OCI-LY1 (cell line): ENCODE results near the gene IFT52.

Experiments
- H2AFZ ChIP-seq: fragments of 200-600 bp; sonication (generic), shearing (Covaris generic); 2 replicates; pipeline ENCODE4 v1.6.0; 2014; ENCODE audit warnings: antibody characterized with exemption, mild to moderate bottlenecking, low read length
- H3F3A ChIP-seq: fragments of 200-600 bp; sonication (generic), shearing (Covaris generic); 2 replicates; pipeline ENCODE4 v1.6.0; 2014; ENCODE audit warnings: mild to moderate bottlenecking, antibody characterized with exemption, low read length, moderate library complexity; ENCODE audit not compliant: insufficient read depth
- H3K27ac ChIP-seq: fragments of 200-600 bp; sonication (generic); 2 replicates; pipeline ENCODE4 v1.5.1; 2014; ENCODE audit warnings: low read length, mixed run types, mild to moderate bottlenecking, low read depth; ENCODE audit not compliant: poor library complexity, severe bottlenecking
- H3K27me3 ChIP-seq: fragments of 200-600 bp; sonication (generic); 2 replicates; pipeline ENCODE4 v1.6.0; 2014; ENCODE audit warnings: antibody characterized with exemption, mild to moderate bottlenecking, low read length, moderate library complexity; ENCODE audit not compliant: insufficient read depth
- H3K36me3 ChIP-seq: fragments of 200-600 bp; sonication (generic); 2 replicates; pipeline ENCODE4 v1.6.1; 2014; ENCODE audit warnings: mild to moderate bottlenecking, antibody characterized with exemption, low read length, moderate library complexity, mixed read lengths; ENCODE audit not compliant: insufficient read depth
- H3K4me1 ChIP-seq: fragments of 200-600 bp; sonication (generic); 2 replicates; pipeline ENCODE4 v1.5.1; 2014; ENCODE audit warnings: mild to moderate bottlenecking, low read length, moderate library complexity; ENCODE audit not compliant: insufficient read depth, severe bottlenecking
- H3K4me2 ChIP-seq: fragments of 200-600 bp; sonication (generic), shearing (Covaris generic); 2 replicates; pipeline ENCODE4 v1.6.1; 2014; ENCODE audit warnings: low read length
- H3K4me3 ChIP-seq: fragments of 200-600 bp; sonication (generic); 2 replicates; pipeline ENCODE4 v1.5.1; 2014; ENCODE audit warnings: low read length, low read depth, mild to moderate bottlenecking, mixed read lengths; ENCODE audit not compliant: poor library complexity, severe bottlenecking
- H3K79me2 ChIP-seq: fragments of 200-600 bp; shearing (Covaris generic); 2 replicates; pipeline ENCODE4 v1.6.1; 2016; ENCODE audit warnings: mixed run types, low read length, mixed read lengths; ENCODE audit not compliant: insufficient read depth
- H3K9ac ChIP-seq: fragments of 200-600 bp; sonication (generic), shearing (Covaris generic); 2 replicates; pipeline ENCODE4 v1.6.1; 2014; ENCODE audit warnings: mild to moderate bottlenecking, low read length, mixed read lengths
- H3K9me2 ChIP-seq: fragments of 200-600 bp; sonication (generic), shearing (Covaris generic); 2 replicates; pipeline ENCODE4 v1.6.1; 2014; ENCODE audit warnings: low read depth, mild to moderate bottlenecking, low read length, mixed read lengths
- H3K9me3 ChIP-seq: fragments of 200-600 bp; shearing (Covaris generic); 2 replicates; pipeline ENCODE4 v1.6.1; 2014; ENCODE audit warnings: low read length, mixed read lengths
- H4K20me1 ChIP-seq: fragments of 200-600 bp; sonication (generic), shearing (Covaris generic); 2 replicates; pipeline ENCODE4 v1.6.0; 2016; ENCODE audit warnings: mild to moderate bottlenecking, low read length; ENCODE audit not compliant: insufficient read depth
- CTCF ChIP-seq: fragments of 200-600 bp; sonication (generic), shearing (Covaris generic); IDR thresholded peaks from 2 replicates; pipeline ENCODE4 v1.5.1; 2017; ENCODE audit warnings: mild to moderate bottlenecking, antibody characterized with exemption, low read length, moderate library complexity, mixed read lengths
- EZH2 ChIP-seq: fragments of 200-600 bp; sonication (generic), shearing (Covaris generic); IDR thresholded peaks from 2 replicates; pipeline ENCODE4 v1.8.0; 2017; ENCODE audit warnings: borderline replicate concordance, mixed run types, mild to moderate bottlenecking, antibody characterized with exemption, low read length, moderate library complexity, mixed read lengths

The IFT52 gene

GRCh38 chr20:43565758-43566104 is 25.0 kb upstream of the IFT52 start:
- H3K4me3 ChIP-seq, result no peak overlapping the region
- H3K4me1 ChIP-seq, result no peaks in the 10 kb centered on the region
- no peaks in the 10 kb centered on the region for H4K20me1 ChIP-seq
- no peak overlapping the region for H3K9ac ChIP-seq
- no peak overlapping the region for H2AFZ ChIP-seq
- no peaks in the 10 kb centered on the region for H3K27me3 ChIP-seq
- no peaks in the 10 kb centered on the region for H3F3A ChIP-seq
- no peaks in the 10 kb centered on the region for H3K36me3 ChIP-seq
- no peak overlapping the region for H3K27ac ChIP-seq
- no peaks in the 10 kb centered on the region for H3K79me2 ChIP-seq
- TF ChIP-seq EZH2, result no peak
- TF ChIP-seq CTCF, result no peak
- no peaks in the 10 kb centered on the region for H3K9me3 ChIP-seq
- no peaks in the 10 kb centered on the region for H3K9me2 ChIP-seq
- H3K4me2 ChIP-seq, result no peak overlapping the region

GRCh38 chr20:43567477-43567876 is 23.3 kb upstream of the IFT52 start:
- Histone ChIP-seq H3F3A (no peaks in the 10 kb centered on the region), H3K9me2 (no peaks in the 10 kb centered on the region), H3K4me1 (no peaks in the 10 kb centered on the region), H3K9me3 (no peaks in the 10 kb centered on the region), H3K36me3 (no peaks in the 10 kb centered on the region), H3K4me2 (no peak overlapping the region), H3K9ac (no peak overlapping the region), H4K20me1 (no peaks in the 10 kb centered on the region), H3K27ac (no peak overlapping the region), H3K79me2 (no peaks in the 10 kb centered on the region), H2AFZ (no peak overlapping the region), H3K4me3 (no peak overlapping the region), H3K27me3 (no peaks in the 10 kb centered on the region)
- TF ChIP-seq EZH2 (no peak), CTCF (no peak)

GRCh38 chr20:43568706-43569105 is 22.0 kb upstream of the IFT52 start:
- Histone ChIP-seq H2AFZ (no peak overlapping the region), H3K4me3 (no peak overlapping the region), H3K9me2 (no peaks in the 10 kb centered on the region), H3F3A (no peaks in the 10 kb centered on the region), H3K4me1 (no peaks in the 10 kb centered on the region), H4K20me1 (no peaks in the 10 kb centered on the region), H3K4me2 (no peak overlapping the region), H3K36me3 (no peaks in the 10 kb centered on the region), H3K79me2 (no peaks in the 10 kb centered on the region), H3K9ac (no peak overlapping the region), H3K27me3 (no peaks in the 10 kb centered on the region), H3K27ac (no peak overlapping the region), H3K9me3 (no peaks in the 10 kb centered on the region)
- TF ChIP-seq EZH2 (no peak), CTCF (no peak)
